ENCODE data around the gene ADAMTS14. TPM values are rescaled to one million over a fixed set of nuclear protein-coding genes. Genes with fewer than 3 reads are reported as not detected.

The ADAMTS14 gene
- total RNA-seq, 2 experiments from 2014 or later = 0.03 TPM; not detected in 1

GRCh38 chr10:70723771-70724170 is 51.5 kb downstream of the ADAMTS14 start:
- no peak for DNase-seq (ENCODE audit: low spot score)
- TF ChIP-seq CTCF (conservative IDR thresholded peaks at IDR 0.05; ENCODE audit: low read length) (no peak), EZH2phosphoT487 (IDR thresholded peaks at IDR 0.05; ENCODE audit: borderline replicate concordance, low read depth, low read length) (no peak)
- BruUV-seq (replicated peaks) = no TSS peak
- no peaks in the 10 kb centered on the region for H3K4me1 ChIP-seq (ENCODE audit: insufficient read depth, low read length, poor library complexity, severe bottlenecking)
- H3K9me3 ChIP-seq (ENCODE audit: low read length) = no peaks in the 10 kb centered on the region
- H3K36me3 ChIP-seq (ENCODE audit: insufficient read depth, low read length) = no peaks in the 10 kb centered on the region
- H4K20me1 ChIP-seq (ENCODE audit: insufficient read depth, low read length) = no peaks in the 10 kb centered on the region
- no peak overlapping the region for H3K4me3 ChIP-seq (ENCODE audit: low read depth, low read length, poor library complexity, severe bottlenecking)
- ChIA-PET POLR2A (no interaction called here), CTCF (ENCODE audit: unreplicated experiment) (no interaction called here)
- intact Hi-C loops (cut with micrococcal nuclease; ENCODE audit: unreplicated experiment) = no loop called here
- H3K79me2 ChIP-seq (ENCODE audit: insufficient read depth, low read depth, low read length) = no peaks in the 10 kb centered on the region
- no peak overlapping the region for H3K4me2 ChIP-seq (ENCODE audit: low read length)
- no peak overlapping the region for H2AFZ ChIP-seq (ENCODE audit: low read length)
- H3K9me2 ChIP-seq (ENCODE audit: insufficient read depth, low read length) = no peaks in the 10 kb centered on the region
- H3K27ac ChIP-seq (ENCODE audit: low read depth, low read length, poor library complexity, severe bottlenecking) = no peak overlapping the region

DNA sequence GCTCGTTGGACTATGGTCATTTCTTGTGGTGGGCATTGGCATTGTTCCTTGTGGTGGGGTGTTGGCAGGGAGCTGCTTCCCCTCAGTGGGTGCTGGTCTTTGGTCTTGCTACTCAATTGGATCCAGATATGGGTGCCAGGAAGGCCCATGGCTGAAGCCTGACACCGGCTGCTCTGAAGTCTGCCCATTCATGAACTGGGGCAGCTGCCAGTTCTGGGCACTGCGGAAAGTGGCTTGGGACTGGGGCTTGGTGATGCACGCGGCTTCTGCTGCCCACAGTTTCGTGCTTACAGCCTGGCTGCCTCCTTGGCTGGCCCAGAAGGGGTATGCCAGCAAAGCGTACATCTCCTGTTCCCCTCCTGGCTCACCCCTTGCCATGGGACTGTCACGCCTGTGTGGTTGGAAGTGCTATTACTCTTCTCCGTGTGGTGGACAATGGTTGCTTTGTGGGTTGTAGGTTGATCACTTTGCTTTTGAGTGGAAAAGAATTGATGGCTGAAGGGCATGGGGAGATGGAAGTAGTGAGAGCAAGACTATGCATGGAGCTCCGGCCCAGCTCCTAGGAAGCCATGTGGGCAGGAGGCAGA is 54.7 kb downstream of the ADAMTS14 start:
- H3K36me3 ChIP-seq (ENCODE audit: insufficient read depth, low read length) = no peaks in the 10 kb centered on the region

More for the DNA sequence above, 54.7 kb downstream of the ADAMTS14 start:
- H3K9me3 ChIP-seq (ENCODE audit: low read length) = no peaks in the 10 kb centered on the region
- BruUV-seq (replicated peaks) = no TSS peak
- no peak for TF ChIP-seq CTCF (conservative IDR thresholded peaks at IDR 0.05; ENCODE audit: low read length)
- TF ChIP-seq EZH2phosphoT487 (IDR thresholded peaks at IDR 0.05; ENCODE audit: borderline replicate concordance, low read depth, low read length) = no peak
- no peaks in the 10 kb centered on the region for H4K20me1 ChIP-seq (ENCODE audit: insufficient read depth, low read length)
- no peak overlapping the region for H3K4me3 ChIP-seq (ENCODE audit: low read depth, low read length, poor library complexity, severe bottlenecking)
- CTCF ChIA-PET (ENCODE audit: unreplicated experiment) = no interaction called here
- intact Hi-C loops (cut with micrococcal nuclease; ENCODE audit: unreplicated experiment) = no loop called here
- no peaks in the 10 kb centered on the region for H3K9me2 ChIP-seq (ENCODE audit: insufficient read depth, low read length)
- POLR2A ChIA-PET = no interaction called here
- no peaks in the 10 kb centered on the region for H3K79me2 ChIP-seq (ENCODE audit: insufficient read depth, low read depth, low read length)
- H3K27ac ChIP-seq (ENCODE audit: low read depth, low read length, poor library complexity, severe bottlenecking) = no peak overlapping the region
- no peak for DNase-seq (ENCODE audit: low spot score)
- H2AFZ ChIP-seq (ENCODE audit: low read length) = no peak overlapping the region
- H3K4me1 ChIP-seq (ENCODE audit: insufficient read depth, low read length, poor library complexity, severe bottlenecking) = no peaks in the 10 kb centered on the region
- H3K4me2 ChIP-seq (ENCODE audit: low read length) = no peak overlapping the region

Measured in OCI-LY7 (cell line).